Neural progenitor cell (in vitro differentiated cells): ENCODE measurements around the gene HK1. TPM values are rescaled to one million over a fixed set of nuclear protein-coding genes. Genes with fewer than 3 reads are reported as not detected.

Source experiments
- DNase-seq: peaks from one replicate; pipeline ENCODE4 v3.0.0-alpha.2; 2016; ENCODE audit warnings: low spot score
- H2AFZ ChIP-seq: fragments of 200-600 bp; sonication (generic); replicated peaks from 2 replicates; pipeline ENCODE4 v1.6.1; 2016; ENCODE audit warnings: antibody characterized with exemption
- H3F3A ChIP-seq: fragments of 200-600 bp; sonication (generic); 2 replicates; pipeline ENCODE4 v1.6.1; 2016; ENCODE audit warnings: antibody characterized with exemption, low read depth
- H3K27ac ChIP-seq: fragments of 200-600 bp; sonication (generic); 2 replicates; pipeline ENCODE4 v1.5.1; 2016; ENCODE audit warnings: mild to moderate bottlenecking
- H3K27me3 ChIP-seq: fragments of 200-600 bp; sonication (generic); 2 replicates; pipeline ENCODE4 v1.6.1; 2016; ENCODE audit warnings: mild to moderate bottlenecking, moderate library complexity
- H3K36me3 ChIP-seq: fragments of 200-600 bp; sonication (generic); 2 replicates; pipeline ENCODE4 v1.5.1; 2016
- H3K4me1 ChIP-seq: fragments of 200-600 bp; sonication (generic); 2 replicates; pipeline ENCODE4 v1.6.1; 2016; ENCODE audit warnings: mixed run types
- H3K4me2 ChIP-seq: fragments of 200-600 bp; sonication (generic); 2 replicates; pipeline ENCODE4 v1.6.1; 2016
- H3K4me3 ChIP-seq: fragments of 200-600 bp; sonication (generic); 2 replicates; pipeline ENCODE4 v1.5.1; 2016
- H3K79me2 ChIP-seq: fragments of 200-600 bp; sonication (generic); 2 replicates; pipeline ENCODE4 v1.6.1; 2016; ENCODE audit warnings: low read depth
- H3K9ac ChIP-seq: fragments of 200-600 bp; sonication (generic); 2 replicates; pipeline ENCODE4 v1.6.1; 2016
- H3K9me3 ChIP-seq: fragments of 200-600 bp; sonication (generic); 2 replicates; pipeline ENCODE4 v1.5.1; 2016; ENCODE audit warnings: low read depth
- H4K20me1 ChIP-seq: fragments of 200-600 bp; sonication (generic); 2 replicates; pipeline ENCODE4 v1.6.1; 2016; ENCODE audit warnings: low read depth
- H3K27ac Mint-ChIP-seq: 3 replicates; pipeline ENCODE4 v1.8.0; 2021; ENCODE audit warnings: mixed read lengths
- H3K27me3 Mint-ChIP-seq: 2 replicates; pipeline ENCODE4 v1.8.0; 2022; ENCODE audit warnings: low read depth, mild to moderate bottlenecking, inconsistent platforms, moderate library complexity, mixed read lengths; ENCODE audit not compliant: insufficient read depth
- H3K36me3 Mint-ChIP-seq: 3 replicates; pipeline ENCODE4 v1.8.0; 2021; ENCODE audit warnings: mixed read lengths
- H3K4me1 Mint-ChIP-seq: 3 replicates; pipeline ENCODE4 v1.8.0; 2021; ENCODE audit warnings: mixed read lengths
- H3K4me3 Mint-ChIP-seq: 3 replicates; pipeline ENCODE4 v1.8.0; 2021; ENCODE audit warnings: mild to moderate bottlenecking, moderate library complexity, mixed read lengths
- H3K9me3 Mint-ChIP-seq: 3 replicates; pipeline ENCODE4 v1.8.0; 2020; ENCODE audit warnings: mixed read lengths
- EZH2 ChIP-seq: fragments of 200-600 bp; sonication (generic); IDR thresholded peaks from 2 replicates; pipeline ENCODE4 v1.6.1; 2017; ENCODE audit warnings: antibody characterized with exemption, mild to moderate bottlenecking, moderate library complexity
- EZH2phosphoT487 ChIP-seq: fragments of 200-600 bp; sonication (generic); IDR thresholded peaks from 2 replicates; pipeline ENCODE4 v1.6.1; 2017; ENCODE audit warnings: antibody characterized with exemption
- total RNA-seq: library from RNA; depleted of rRNA; stranded (reverse); fragments of >200 nt; gene quantifications from 2 replicates; pipeline ENCODE4 v1.2.3, GENCODE V29; 2015; ENCODE audit warnings: low replicate concordance
- TF ChIP-seq, protein P1 (sequence below): fragments of 200-600 bp; sonication (generic); IDR thresholded peaks from 2 replicates; pipeline ENCODE4 v1.5.1; 2017; ENCODE audit warnings: antibody characterized with exemption, mild to moderate bottlenecking

HK1 gene
- total RNA-seq, 1 donor from 2014 or later, result 30.1 TPM

DNA sequence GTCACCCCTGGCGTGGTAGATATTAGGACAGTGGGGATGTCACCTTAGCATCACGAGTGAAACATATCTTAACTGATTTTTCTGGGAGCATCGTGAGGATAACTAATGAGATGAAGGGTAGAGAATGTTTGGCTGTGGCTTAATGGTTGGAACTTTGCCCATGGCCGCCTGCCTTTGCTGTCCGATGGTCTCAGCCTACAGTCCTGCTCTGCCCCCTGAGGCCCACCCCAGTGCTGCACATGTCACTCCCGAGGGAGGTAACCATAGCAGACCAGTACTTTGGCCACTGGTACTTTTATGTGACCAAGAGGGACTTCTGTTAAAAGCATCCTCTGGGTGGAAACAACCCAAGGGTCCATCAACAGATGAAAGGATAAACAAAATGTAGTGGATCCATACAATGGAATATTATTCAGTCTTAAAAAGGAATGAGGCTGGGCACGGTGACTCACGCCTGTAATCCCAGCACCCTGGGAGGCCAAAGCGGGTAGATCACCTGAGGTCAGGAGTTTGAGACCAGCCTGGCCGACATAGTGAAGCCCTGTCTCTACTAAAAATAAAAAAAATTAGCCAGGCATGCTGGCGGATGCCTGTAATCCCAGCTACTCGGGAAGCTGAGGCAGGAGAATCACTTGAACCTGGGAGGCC, 80.0 kb downstream of the HK1 start:
- H3K27me3 ChIP-seq, result no peaks in the 10 kb centered on the region
- H3K27ac Mint-ChIP-seq, result no peak overlapping the region
- H3K9me3 Mint-ChIP-seq, result no peaks in the 10 kb centered on the region
- H3K9ac ChIP-seq, result no peak overlapping the region
- H3K4me3 ChIP-seq, result no peak overlapping the region
- H3K4me3 Mint-ChIP-seq, result no peak overlapping the region
- H3K4me1 ChIP-seq, result no peaks in the 10 kb centered on the region
- H3K4me2 ChIP-seq, result no peak overlapping the region
- H3F3A ChIP-seq, result no peaks in the 10 kb centered on the region
- H3K36me3 Mint-ChIP-seq, result peaks cover 8% of the 10 kb centered on the region
- no peaks in the 10 kb centered on the region for H4K20me1 ChIP-seq
- no peak for DNase-seq
- no peaks in the 10 kb centered on the region for H3K79me2 ChIP-seq
- no peak overlapping the region for H2AFZ ChIP-seq
- H3K9me3 ChIP-seq, result no peaks in the 10 kb centered on the region
- H3K27ac ChIP-seq, result no peak overlapping the region
- H3K36me3 ChIP-seq, result no peaks in the 10 kb centered on the region
- H3K27me3 Mint-ChIP-seq, result peaks cover 5% of the 10 kb centered on the region
- H3K4me1 Mint-ChIP-seq, result peaks cover 8% of the 10 kb centered on the region
- TF ChIP-seq EZH2phosphoT487, result no peak
- no peak for TF ChIP-seq EZH2
- TF ChIP-seq, protein P1, sequence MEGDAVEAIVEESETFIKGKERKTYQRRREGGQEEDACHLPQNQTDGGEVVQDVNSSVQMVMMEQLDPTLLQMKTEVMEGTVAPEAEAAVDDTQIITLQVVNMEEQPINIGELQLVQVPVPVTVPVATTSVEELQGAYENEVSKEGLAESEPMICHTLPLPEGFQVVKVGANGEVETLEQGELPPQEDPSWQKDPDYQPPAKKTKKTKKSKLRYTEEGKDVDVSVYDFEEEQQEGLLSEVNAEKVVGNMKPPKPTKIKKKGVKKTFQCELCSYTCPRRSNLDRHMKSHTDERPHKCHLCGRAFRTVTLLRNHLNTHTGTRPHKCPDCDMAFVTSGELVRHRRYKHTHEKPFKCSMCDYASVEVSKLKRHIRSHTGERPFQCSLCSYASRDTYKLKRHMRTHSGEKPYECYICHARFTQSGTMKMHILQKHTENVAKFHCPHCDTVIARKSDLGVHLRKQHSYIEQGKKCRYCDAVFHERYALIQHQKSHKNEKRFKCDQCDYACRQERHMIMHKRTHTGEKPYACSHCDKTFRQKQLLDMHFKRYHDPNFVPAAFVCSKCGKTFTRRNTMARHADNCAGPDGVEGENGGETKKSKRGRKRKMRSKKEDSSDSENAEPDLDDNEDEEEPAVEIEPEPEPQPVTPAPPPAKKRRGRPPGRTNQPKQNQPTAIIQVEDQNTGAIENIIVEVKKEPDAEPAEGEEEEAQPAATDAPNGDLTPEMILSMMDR, result no peak

DNA sequence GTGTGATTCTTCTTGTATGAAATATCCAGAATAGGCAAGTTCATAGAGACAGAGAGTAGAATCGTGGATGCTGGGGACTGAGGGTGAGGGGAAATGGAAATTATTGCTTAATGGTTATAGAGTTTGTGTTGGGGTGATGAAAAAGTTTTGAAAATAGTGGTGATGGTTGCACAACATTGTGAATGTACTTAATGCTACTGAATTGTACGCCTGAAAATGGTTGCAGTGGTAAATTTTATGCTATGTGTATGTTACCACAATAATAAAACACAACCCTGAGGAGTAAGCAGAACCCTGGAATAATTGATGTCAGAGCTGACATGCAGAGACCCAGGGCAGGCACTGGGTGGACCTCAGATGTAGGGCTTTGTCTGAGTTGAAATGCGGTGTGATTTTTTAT, 80.9 kb downstream of the HK1 start:
- Histone ChIP-seq H3K79me2 (no peaks in the 10 kb centered on the region), H3K36me3 (no peaks in the 10 kb centered on the region), H4K20me1 (no peaks in the 10 kb centered on the region), H3K4me1 (no peaks in the 10 kb centered on the region), H3K9ac (no peak overlapping the region), H3F3A (no peaks in the 10 kb centered on the region), H3K27ac (no peak overlapping the region), H3K4me3 (no peak overlapping the region), H3K4me2 (no peak overlapping the region), H3K27me3 (no peaks in the 10 kb centered on the region), H2AFZ (no peak overlapping the region), H3K9me3 (no peaks in the 10 kb centered on the region)
- no peak overlapping the region for H3K4me3 Mint-ChIP-seq
- peaks cover 16% of the 10 kb centered on the region for H3K4me1 Mint-ChIP-seq
- H3K9me3 Mint-ChIP-seq, result no peaks in the 10 kb centered on the region
- peaks cover 7% of the 10 kb centered on the region for H3K36me3 Mint-ChIP-seq
- H3K27me3 Mint-ChIP-seq, result peaks cover 4% of the 10 kb centered on the region
- no peak for DNase-seq
- TF ChIP-seq EZH2phosphoT487 (no peak), EZH2 (no peak)
- TF ChIP-seq, protein P1, result no peak
- no peak overlapping the region for H3K27ac Mint-ChIP-seq

DNA sequence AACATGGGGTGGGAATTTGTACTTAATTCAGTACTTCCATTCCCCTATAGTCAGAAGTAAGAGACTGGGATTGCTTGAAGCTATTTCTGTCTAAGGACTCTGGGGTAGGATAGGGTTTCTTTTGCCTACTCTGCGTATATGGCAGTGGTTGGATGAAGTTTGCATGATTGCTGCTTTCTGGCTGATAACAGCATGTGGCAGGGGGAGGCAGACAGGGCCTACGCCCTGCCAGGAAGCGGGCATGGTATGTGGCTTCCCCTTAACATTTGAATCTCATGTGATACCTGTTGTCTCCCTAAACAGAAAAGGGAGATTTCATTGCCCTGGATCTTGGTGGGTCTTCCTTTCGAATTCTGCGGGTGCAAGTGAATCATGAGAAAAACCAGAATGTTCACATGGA, 81.3 kb downstream of the HK1 start:
- no peaks in the 10 kb centered on the region for H3K9me3 ChIP-seq
- H3K4me2 ChIP-seq, result no peak overlapping the region
- no peaks in the 10 kb centered on the region for H3K36me3 ChIP-seq
- H3K9ac ChIP-seq, result no peak overlapping the region
- peaks cover 21% of the 10 kb centered on the region for H3K4me1 Mint-ChIP-seq
- no peaks in the 10 kb centered on the region for H4K20me1 ChIP-seq
- H3K27ac ChIP-seq, result no peak overlapping the region
- H3K4me3 ChIP-seq, result no peak overlapping the region
- TF ChIP-seq EZH2phosphoT487 (no peak), EZH2 (no peak)
- TF ChIP-seq, protein P1, result no peak
- no peaks in the 10 kb centered on the region for H3K4me1 ChIP-seq
- H2AFZ ChIP-seq, result no peak overlapping the region
- H3K4me3 Mint-ChIP-seq, result no peak overlapping the region
- H3K79me2 ChIP-seq, result no peaks in the 10 kb centered on the region
- DNase-seq, result no peak
- H3F3A ChIP-seq, result no peaks in the 10 kb centered on the region
- H3K36me3 Mint-ChIP-seq, result peaks cover 6% of the 10 kb centered on the region
- no peaks in the 10 kb centered on the region for H3K27me3 ChIP-seq
- H3K27ac Mint-ChIP-seq, result no peak overlapping the region
- peaks cover 4% of the 10 kb centered on the region for H3K27me3 Mint-ChIP-seq
- no peaks in the 10 kb centered on the region for H3K9me3 Mint-ChIP-seq
